Measurements from ENCODE around the gene STARD7. TPM values are rescaled to one million over a fixed set of nuclear protein-coding genes. Genes with fewer than 3 reads are reported as not detected.

The STARD7 gene
- total RNA-seq, 2 donors from 2014 or later, result 93.1 to 141 TPM

DNA sequence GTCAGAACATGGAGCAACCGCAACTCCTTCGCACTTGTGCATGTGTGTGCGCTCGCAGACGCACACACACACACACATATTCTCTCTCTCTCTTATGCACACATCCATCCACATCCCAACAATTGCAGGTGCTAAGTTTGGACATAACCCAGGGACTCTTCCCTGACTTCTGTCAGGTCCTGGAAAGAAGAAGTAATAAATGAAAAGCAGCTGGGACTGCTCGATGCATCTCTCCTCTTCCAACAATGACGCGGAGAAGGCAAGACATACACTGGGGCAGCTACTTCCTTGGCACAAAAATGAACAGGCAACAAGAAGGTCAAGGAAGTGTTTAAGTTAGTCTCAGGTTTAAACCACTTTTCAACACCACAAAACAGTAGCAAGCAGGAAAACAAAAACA, 23.6 kb downstream of the STARD7 start:
- Histone ChIP-seq H3K27me3 (replicated peaks; ENCODE audit: insufficient read depth) (no peaks in the 10 kb centered on the region), H3K27ac (no peak overlapping the region), H3K4me1 (replicated peaks) (no peaks in the 10 kb centered on the region), H3K36me3 (peaks cover 0 to 12% of the 10 kb centered on the region in 2 donors), H3K9me3 (no peaks in the 10 kb centered on the region), H3K4me3 (no peak overlapping the region)
- intact Hi-C loops (cut with DNase I), result no loop called here
- no peak for DNase-seq (ENCODE audit: low spot score)
- TF ChIP-seq POLR2A (IDR thresholded peaks at IDR 0.05), result no peak
- no peak for TF ChIP-seq POLR2AphosphoS5 (IDR thresholded peaks at IDR 0.05)
- TF ChIP-seq CTCF (IDR thresholded peaks at IDR 0.05), result no peak
- WGBS, result 76% methylated on average over 8 of the region's 8 CpGs

GRCh38 chr2:96184188-96184587, 24.4 kb downstream of the STARD7 start:
- Histone ChIP-seq H3K4me1 (replicated peaks) (no peaks in the 10 kb centered on the region), H3K9me3 (no peaks in the 10 kb centered on the region), H3K27ac (no peak overlapping the region), H3K36me3 (peaks cover 0 to 12% of the 10 kb centered on the region in 2 donors), H3K27me3 (replicated peaks; ENCODE audit: insufficient read depth) (no peaks in the 10 kb centered on the region), H3K4me3 (no peak overlapping the region)
- 91% methylated on average over 8 of the region's 8 CpGs for WGBS
- DNase-seq (ENCODE audit: low spot score), result no peak
- intact Hi-C loops (cut with DNase I), result no loop called here
- no peak for TF ChIP-seq POLR2A (IDR thresholded peaks at IDR 0.05)

- intact Hi-C loops (cut with DNase I), result no loop called here
- Histone ChIP-seq H3K27me3 (replicated peaks; ENCODE audit: insufficient read depth) (no peaks in the 10 kb centered on the region), H3K9me3 (no peaks in the 10 kb centered on the region), H3K4me1 (replicated peaks) (no peaks in the 10 kb centered on the region), H3K36me3 (peaks cover 0 to 8% of the 10 kb centered on the region in 2 donors), H3K27ac (no peak overlapping the region), H3K4me3 (no peak overlapping the region)
- WGBS, result 70% methylated on average over 5 of the region's 5 CpGs
- DNase-seq (ENCODE audit: low spot score), result no peak
- no peak for TF ChIP-seq POLR2AphosphoS5 (IDR thresholded peaks at IDR 0.05)
- TF ChIP-seq CTCF (IDR thresholded peaks at IDR 0.05), result no peak
- no peak for TF ChIP-seq POLR2A (IDR thresholded peaks at IDR 0.05)
Observed at GRCh38 chr2:96181529-96181928, 27.1 kb downstream of the STARD7 start.

GRCh38 chr2:96180521-96180920, 28.1 kb downstream of the STARD7 start:
- intact Hi-C loops (cut with DNase I), result no loop called here
- no peak for TF ChIP-seq POLR2A (IDR thresholded peaks at IDR 0.05)
- no peak for TF ChIP-seq POLR2AphosphoS5 (IDR thresholded peaks at IDR 0.05)
- TF ChIP-seq CTCF (IDR thresholded peaks at IDR 0.05), result no peak
- no peak for DNase-seq (ENCODE audit: low spot score)
- no peaks in the 10 kb centered on the region for H3K27me3 ChIP-seq (replicated peaks; ENCODE audit: insufficient read depth)
- H3K27ac ChIP-seq, result no peak overlapping the region
- no peaks in the 10 kb centered on the region for H3K9me3 ChIP-seq
- no peaks in the 10 kb centered on the region for H3K36me3 ChIP-seq
- H3K4me3 ChIP-seq, result no peak overlapping the region
- H3K4me1 ChIP-seq (replicated peaks), result no peaks in the 10 kb centered on the region

DNA sequence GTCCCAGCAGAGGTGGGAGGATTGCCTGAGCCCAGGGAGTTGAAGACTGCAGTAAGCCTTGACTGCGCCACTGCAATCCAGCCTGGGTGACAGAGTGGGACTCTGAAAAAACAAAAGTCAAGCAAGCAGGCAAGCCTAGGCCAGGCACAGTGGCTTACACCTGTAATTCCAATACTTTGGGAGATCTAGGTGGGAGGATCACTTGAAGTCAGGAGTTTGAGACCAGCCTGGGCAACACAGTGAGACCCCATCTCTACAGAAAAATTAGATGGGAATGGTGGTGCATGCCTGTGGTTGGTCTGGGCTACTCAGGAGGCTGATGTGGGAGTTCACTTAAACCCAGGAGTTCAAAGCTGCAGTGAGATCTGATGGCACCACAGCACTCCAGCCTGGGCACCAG, 28.6 kb downstream of the STARD7 start:
- 94% methylated on average over 1 of the region's 1 CpG for WGBS
- Histone ChIP-seq H3K4me1 (replicated peaks) (no peaks in the 10 kb centered on the region), H3K9me3 (no peaks in the 10 kb centered on the region), H3K27ac (no peak overlapping the region), H3K27me3 (replicated peaks; ENCODE audit: insufficient read depth) (no peaks in the 10 kb centered on the region), H3K36me3 (no peaks in the 10 kb centered on the region), H3K4me3 (no peak overlapping the region)
- TF ChIP-seq POLR2A (IDR thresholded peaks at IDR 0.05) (no peak), POLR2AphosphoS5 (IDR thresholded peaks at IDR 0.05) (no peak), CTCF (IDR thresholded peaks at IDR 0.05) (no peak)
- intact Hi-C loops (cut with DNase I), result no loop called here
- no peak for DNase-seq (ENCODE audit: low spot score)
